Hepatocyte (in vitro differentiated cells): Measurements from ENCODE around the gene SMIM10. TPM values are rescaled to one million over a fixed set of nuclear protein-coding genes. Genes with fewer than 3 reads are reported as not detected.
"Not testable (repeated sequence)": the region's sequence is repeated elsewhere in the genome, so short reads cannot be mapped to it uniquely, and the experiment has no call there.

Experiments used
- DNase-seq: peaks from one replicate; pipeline ENCODE4 v3.0.0-alpha.2; 2016; ENCODE audit warnings: low spot score
- H2AFZ ChIP-seq: fragments of 200-600 bp; sonication (generic); 2 replicates; pipeline ENCODE4 v1.6.0; 2016; ENCODE audit warnings: antibody characterized with exemption, mild to moderate bottlenecking
- H3K27ac ChIP-seq: fragments of 200-600 bp; sonication (generic); 2 replicates; pipeline ENCODE4 v1.5.1; 2016; ENCODE audit warnings: mild to moderate bottlenecking
- H3K27me3 ChIP-seq: fragments of 200-600 bp; sonication (generic); 2 replicates; pipeline ENCODE4 v1.6.1; 2016
- H3K36me3 ChIP-seq: fragments of 200-600 bp; sonication (generic); replicated peaks from 2 replicates; pipeline ENCODE4 v1.5.1; 2016; ENCODE audit warnings: low read depth; ENCODE audit not compliant: insufficient read depth
- H3K4me1 ChIP-seq: fragments of 200-600 bp; sonication (generic); 2 replicates; pipeline ENCODE4 v1.5.1; 2016; ENCODE audit warnings: mild to moderate bottlenecking, moderate library complexity; ENCODE audit not compliant: insufficient read depth
- H3K4me2 ChIP-seq: fragments of 200-600 bp; sonication (generic); 2 replicates; pipeline ENCODE4 v1.6.0; 2016
- H3K4me3 ChIP-seq: fragments of 200-600 bp; sonication (generic); 2 replicates; pipeline ENCODE4 v1.5.1; 2016; ENCODE audit warnings: mild to moderate bottlenecking
- H3K79me2 ChIP-seq: fragments of 200-600 bp; sonication (generic); 2 replicates; pipeline ENCODE4 v1.6.0; 2017; ENCODE audit warnings: mild to moderate bottlenecking
- H3K9me2 ChIP-seq: fragments of 200-600 bp; sonication (generic); replicated peaks from 2 replicates; pipeline ENCODE4 v1.6.0; 2017; ENCODE audit warnings: mild to moderate bottlenecking; ENCODE audit not compliant: insufficient read depth
- H3K9me3 ChIP-seq: fragments of 200-600 bp; sonication (generic); 2 replicates; pipeline ENCODE4 v1.5.1; 2016; ENCODE audit warnings: low read depth, mild to moderate bottlenecking
- H4K20me1 ChIP-seq: fragments of 200-600 bp; sonication (generic); 2 replicates; pipeline ENCODE4 v1.6.0; 2016; ENCODE audit warnings: mild to moderate bottlenecking; ENCODE audit not compliant: insufficient read depth, poor library complexity, severe bottlenecking
- CTCF ChIP-seq: fragments of 200-600 bp; sonication (generic); IDR thresholded peaks from 2 replicates; pipeline ENCODE4 v1.5.1; 2016; ENCODE audit warnings: antibody characterized with exemption, mild to moderate bottlenecking; ENCODE audit not compliant: poor library complexity
- EZH2 ChIP-seq: fragments of 200-600 bp; sonication (generic); IDR thresholded peaks from 2 replicates; pipeline ENCODE4 v1.6.1; 2016; ENCODE audit warnings: antibody characterized with exemption, mild to moderate bottlenecking, borderline replicate concordance
- EZH2phosphoT487 ChIP-seq: fragments of 200-600 bp; sonication (generic); IDR thresholded peaks from one replicate; pipeline ENCODE4 v1.6.1; 2018; ENCODE audit warnings: antibody characterized with exemption, mild to moderate bottlenecking, low read depth, moderate library complexity; ENCODE audit not compliant: unreplicated experiment, severe bottlenecking
- WGBS: methylation state at CpG from one replicate; pipeline ENCODE4 v1.1.6; 2016; ENCODE audit warnings: low lambda C conversion rate; ENCODE audit errors: missing lambda C conversion rate; 5-methylcytosine and 5-hydroxymethylcytosine counted together
- polyA plus RNA-seq: library from polyadenylated mRNA; unstranded; fragments of >200 nt; fragmentation: Nextera tagmentation; extraction: Ambion mirVana; gene quantifications from 2 replicates; pipeline ENCODE4 v1.2.1, GENCODE V29; 2016
- total RNA-seq: library from RNA; depleted of rRNA; stranded (reverse); fragments of >200 nt; gene quantifications from 2 replicates; pipeline ENCODE4 v1.2.3, GENCODE V29; 2014

SMIM10 gene
- total and polyA plus RNA-seq, 2 experiments from 2014 or later = 2.6 to 4.4 TPM

- DNase-seq = no peak
- TF ChIP-seq EZH2 (no peak), EZH2phosphoT487 (no peak), CTCF (no peak)
- Histone ChIP-seq H3K9me3 (no peaks in the 10 kb centered on the region), H2AFZ (no peak overlapping the region), H3K4me1 (no peaks in the 10 kb centered on the region), H3K36me3 (no peaks in the 10 kb centered on the region), H3K27ac (no peak overlapping the region), H3K4me3 (no peak overlapping the region), H4K20me1 (no peaks in the 10 kb centered on the region), H3K9me2 (no peaks in the 10 kb centered on the region), H3K4me2 (no peak overlapping the region), H3K27me3 (no peaks in the 10 kb centered on the region), H3K79me2 (no peaks in the 10 kb centered on the region)
- 96% methylated on average over 1 of the region's 1 CpG for WGBS
Measured at GRCh38 chrX:134957836-134958235, 33.0 kb upstream of the SMIM10 start.

GRCh38 chrX:134960366-134960765 is 30.4 kb upstream of the SMIM10 start:
- DNase-seq = not testable (repeated sequence)

GRCh38 chrX:134963041-134963440 is 27.8 kb upstream of the SMIM10 start:
- H3K36me3 ChIP-seq = no peaks in the 10 kb centered on the region
- H3K27ac ChIP-seq = no peak overlapping the region
- no peaks in the 10 kb centered on the region for H3K4me1 ChIP-seq
- no peak overlapping the region for H3K4me2 ChIP-seq
- WGBS = 63% methylated on average over 2 of the region's 2 CpGs
- no peaks in the 10 kb centered on the region for H3K27me3 ChIP-seq
- no peaks in the 10 kb centered on the region for H3K9me3 ChIP-seq
- TF ChIP-seq CTCF (no peak), EZH2 (no peak), EZH2phosphoT487 (no peak)
- no peak overlapping the region for H3K4me3 ChIP-seq
- DNase-seq = no peak
- H3K79me2 ChIP-seq = no peaks in the 10 kb centered on the region
- H4K20me1 ChIP-seq = no peaks in the 10 kb centered on the region
- no peaks in the 10 kb centered on the region for H3K9me2 ChIP-seq
- no peak overlapping the region for H2AFZ ChIP-seq

More at GRCh38 chrX:134960366-134960765, 30.4 kb upstream of the SMIM10 start:
- H3K36me3 ChIP-seq, H3K27ac ChIP-seq, H3K4me1 ChIP-seq, H3K79me2 ChIP-seq, H3K4me3 ChIP-seq, H3K4me2 ChIP-seq, H2AFZ ChIP-seq, H3K9me2 ChIP-seq, H3K9me3 ChIP-seq, H3K27me3 ChIP-seq, H4K20me1 ChIP-seq: not testable (repeated sequence)
- WGBS = 93% methylated on average over 8 of the region's 26 CpGs

GRCh38 chrX:134969726-134970125 is 21.1 kb upstream of the SMIM10 start:
- no peaks in the 10 kb centered on the region for H3K9me2 ChIP-seq
- H3K4me1 ChIP-seq = no peaks in the 10 kb centered on the region
- TF ChIP-seq EZH2phosphoT487 (no peak), EZH2 (no peak), CTCF (no peak)
- no peaks in the 10 kb centered on the region for H4K20me1 ChIP-seq
- no peak overlapping the region for H3K4me3 ChIP-seq
- H3K36me3 ChIP-seq = no peaks in the 10 kb centered on the region
- no peaks in the 10 kb centered on the region for H3K79me2 ChIP-seq
- 59% methylated on average over 1 of the region's 1 CpG for WGBS
- no peak overlapping the region for H3K4me2 ChIP-seq
- DNase-seq = no peak
- H3K27ac ChIP-seq = no peak overlapping the region
- no peaks in the 10 kb centered on the region for H3K27me3 ChIP-seq
- no peaks in the 10 kb centered on the region for H3K9me3 ChIP-seq
- no peak overlapping the region for H2AFZ ChIP-seq
